Measurements from ENCODE around the gene METRNL. TPM values are rescaled to one million over a fixed set of nuclear protein-coding genes. Genes with fewer than 3 reads are reported as not detected.
"Not testable (repeated sequence)": the region's sequence is repeated elsewhere in the genome, so short reads cannot be mapped to it uniquely, and the experiment has no call there.

METRNL gene
- polyA plus RNA-seq, 1 donor from 2014 or later = 15.1 TPM

DNA sequence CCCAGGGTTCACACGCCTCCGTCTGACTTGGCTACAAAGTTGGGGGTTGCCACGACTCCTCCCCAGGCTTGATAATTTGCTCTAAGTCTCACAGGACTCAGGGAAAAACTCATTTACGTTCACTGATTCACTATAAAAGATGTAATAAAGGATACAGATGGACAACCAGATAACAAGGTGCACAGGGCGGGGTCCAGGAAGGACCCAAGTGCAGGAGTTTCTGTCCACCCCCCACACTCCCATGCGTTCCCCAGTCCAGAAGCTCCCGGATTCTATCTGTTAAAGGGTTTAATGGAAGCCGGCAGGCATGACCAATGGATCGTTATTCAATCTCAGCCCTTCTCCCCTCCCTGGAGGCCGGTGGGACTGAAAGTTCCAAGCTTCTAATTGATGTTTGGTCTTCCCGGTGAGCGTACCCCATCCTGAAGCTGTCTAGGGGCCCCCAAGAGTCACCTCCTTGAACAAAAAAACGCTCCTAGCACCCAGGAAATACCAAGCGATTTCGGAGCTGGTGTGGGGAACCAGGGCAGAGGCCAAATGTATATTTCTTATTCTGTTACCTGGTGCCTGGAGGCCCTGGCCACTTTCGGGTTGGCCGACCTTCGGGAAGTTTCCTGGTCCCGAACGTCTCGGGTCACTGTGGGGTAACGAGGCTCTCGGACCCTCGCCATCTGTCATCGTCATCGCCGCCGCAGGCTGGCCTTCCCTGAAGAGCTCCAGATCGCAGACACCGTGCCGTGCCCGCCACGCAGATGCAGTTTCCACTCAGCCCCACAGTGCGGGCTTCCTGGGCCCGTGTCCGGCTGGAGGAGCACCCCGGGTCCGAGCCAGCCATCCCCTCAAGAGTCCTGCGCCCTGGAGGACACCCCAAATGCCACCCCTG is 13.5 kb upstream of the METRNL start:
- no peak overlapping the region for H3K27ac ChIP-seq (ENCODE audit: low read length)
- H3K9me3 ChIP-seq (ENCODE audit: low read length) = no peaks in the 10 kb centered on the region
- H3K4me2 ChIP-seq (ENCODE audit: low read length) = no peak overlapping the region
- H3F3A ChIP-seq (ENCODE audit: insufficient read depth, low read length, poor library complexity, severe bottlenecking) = no peaks in the 10 kb centered on the region
- no peak for TF ChIP-seq TAF1 (IDR thresholded peaks at IDR 0.05; ENCODE audit: low read depth)
- no peak for TF ChIP-seq REST (IDR thresholded peaks at IDR 0.05; ENCODE audit: borderline replicate concordance)
- no peak for TF ChIP-seq POLR2AphosphoS5 (IDR thresholded peaks at IDR 0.05)
- no peak for TF ChIP-seq EZH2 (IDR thresholded peaks at IDR 0.05; ENCODE audit: borderline replicate concordance, insufficient read depth, low read length, poor library complexity, severe bottlenecking)
- TF ChIP-seq EP300 (conservative IDR thresholded peaks at IDR 0.05; ENCODE audit: poor library complexity, severe bottlenecking) = no peak
- no peak for TF ChIP-seq RAD21 (conservative IDR thresholded peaks at IDR 0.05)
- TF ChIP-seq, protein P1, sequence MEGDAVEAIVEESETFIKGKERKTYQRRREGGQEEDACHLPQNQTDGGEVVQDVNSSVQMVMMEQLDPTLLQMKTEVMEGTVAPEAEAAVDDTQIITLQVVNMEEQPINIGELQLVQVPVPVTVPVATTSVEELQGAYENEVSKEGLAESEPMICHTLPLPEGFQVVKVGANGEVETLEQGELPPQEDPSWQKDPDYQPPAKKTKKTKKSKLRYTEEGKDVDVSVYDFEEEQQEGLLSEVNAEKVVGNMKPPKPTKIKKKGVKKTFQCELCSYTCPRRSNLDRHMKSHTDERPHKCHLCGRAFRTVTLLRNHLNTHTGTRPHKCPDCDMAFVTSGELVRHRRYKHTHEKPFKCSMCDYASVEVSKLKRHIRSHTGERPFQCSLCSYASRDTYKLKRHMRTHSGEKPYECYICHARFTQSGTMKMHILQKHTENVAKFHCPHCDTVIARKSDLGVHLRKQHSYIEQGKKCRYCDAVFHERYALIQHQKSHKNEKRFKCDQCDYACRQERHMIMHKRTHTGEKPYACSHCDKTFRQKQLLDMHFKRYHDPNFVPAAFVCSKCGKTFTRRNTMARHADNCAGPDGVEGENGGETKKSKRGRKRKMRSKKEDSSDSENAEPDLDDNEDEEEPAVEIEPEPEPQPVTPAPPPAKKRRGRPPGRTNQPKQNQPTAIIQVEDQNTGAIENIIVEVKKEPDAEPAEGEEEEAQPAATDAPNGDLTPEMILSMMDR (IDR thresholded peaks at IDR 0.05; ENCODE audit: poor library complexity, severe bottlenecking) = no peak
- no peak for TF ChIP-seq MXI1 (conservative IDR thresholded peaks at IDR 0.05; ENCODE audit: poor library complexity, severe bottlenecking)
- no peak for TF ChIP-seq SMC3 (conservative IDR thresholded peaks at IDR 0.05; ENCODE audit: poor library complexity)
- no peaks in the 10 kb centered on the region for H3K36me3 ChIP-seq (ENCODE audit: insufficient read depth, low read length)
- H4K20me1 ChIP-seq (ENCODE audit: insufficient read depth) = no peaks in the 10 kb centered on the region
- no peaks in the 10 kb centered on the region for H3K27me3 ChIP-seq (ENCODE audit: insufficient read depth, low read depth, low read length)
- no peak overlapping the region for H3K4me3 ChIP-seq (ENCODE audit: low read length)
- H3K79me2 ChIP-seq (replicated peaks; ENCODE audit: insufficient read depth, low read length) = no peaks in the 10 kb centered on the region
- no peaks in the 10 kb centered on the region for H3K9me2 ChIP-seq (ENCODE audit: insufficient read depth, low read length)
- H2AFZ ChIP-seq (ENCODE audit: low read depth, low read length) = no peak overlapping the region
- H3K9ac ChIP-seq (ENCODE audit: low read length) = no peak overlapping the region

DNA sequence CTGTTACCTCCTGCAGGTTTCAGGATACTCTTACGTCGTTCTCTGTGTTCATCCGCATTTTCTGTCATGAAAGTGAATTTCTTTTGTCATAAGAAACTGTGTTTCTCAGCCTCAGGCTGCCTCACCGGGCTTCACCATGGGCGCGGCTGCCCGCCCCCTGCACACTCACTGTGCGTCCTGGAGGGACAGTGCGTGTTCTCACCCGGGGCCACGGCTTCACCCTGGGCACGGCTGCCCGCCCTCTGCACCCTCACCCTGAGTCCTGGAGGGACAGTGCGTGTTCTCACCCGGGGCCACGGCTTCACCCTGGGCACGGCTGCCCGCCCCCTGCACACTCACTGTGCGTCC is 12.9 kb upstream of the METRNL start:
- not testable (repeated sequence) for H2AFZ ChIP-seq (ENCODE audit: low read depth, low read length); H3K27me3 ChIP-seq (ENCODE audit: insufficient read depth, low read depth, low read length); H3K36me3 ChIP-seq (ENCODE audit: insufficient read depth, low read length)

More for the DNA sequence above, 12.9 kb upstream of the METRNL start:
- not testable (repeated sequence) for H3K79me2 ChIP-seq (replicated peaks; ENCODE audit: insufficient read depth, low read length); H3K4me2 ChIP-seq (ENCODE audit: low read length); H3F3A ChIP-seq (ENCODE audit: insufficient read depth, low read length, poor library complexity, severe bottlenecking); H3K9me3 ChIP-seq (ENCODE audit: low read length); H3K9me2 ChIP-seq (ENCODE audit: insufficient read depth, low read length); H3K9ac ChIP-seq (ENCODE audit: low read length); H3K4me3 ChIP-seq (ENCODE audit: low read length); H4K20me1 ChIP-seq (ENCODE audit: insufficient read depth); H3K27ac ChIP-seq (ENCODE audit: low read length)
